IMR-90 (cell line): ENCODE data around the gene EIF4G3. TPM values are rescaled to one million over a fixed set of nuclear protein-coding genes. Genes with fewer than 3 reads are reported as not detected.
"Not testable (repeated sequence)": the region's sequence is repeated elsewhere in the genome, so short reads cannot be mapped to it uniquely, and the experiment has no call there.

Source experiments
- ATAC-seq: fragments of 200-7000 bp; cut with Tn5 transposase; 2 replicates; pipeline ENCODE4 v1.9.1; 2020; ENCODE audit warnings: low read depth, mild to moderate bottlenecking, moderate library complexity
- BruUV-seq: library from RNA; stranded (reverse); fragments of 400-500 nt; replicated peaks from 2 replicates; lab custom pipeline; 2021; lab: Mats Ljungman, UMichigan
- CTCF ChIA-PET: fragments of 300-600 bp; formaldehyde crosslinking; extraction: SDS; loops from one replicate; lab custom pipeline; 2021; ENCODE audit warnings: antibody characterized with exemption; lab: Yijun Ruan, JAX
- POLR2A ChIA-PET: fragments of 300-600 bp; sonication (Branson Sonifier 250); formaldehyde crosslinking; loops from one replicate; lab custom pipeline; 2022; ENCODE audit warnings: antibody characterized with exemption; ENCODE audit not compliant: unreplicated experiment; lab: Charles Lee
- DNase-seq: peaks from one replicate; pipeline ENCODE4 v3.0.0; 2013
- H2AFZ ChIP-seq: replicated peaks from 2 replicates; pipeline ENCODE3; 2013; ENCODE audit warnings: low read length, mild to moderate bottlenecking; ENCODE audit not compliant: poor library complexity
- H2AK5ac ChIP-seq: 2 replicates; pipeline ENCODE4 v1.6.1; 2013; ENCODE audit warnings: low read depth, low read length, inconsistent platforms
- H2AK9ac ChIP-seq: replicated peaks from 2 replicates; pipeline ENCODE3; 2013; ENCODE audit warnings: mild to moderate bottlenecking, low read depth, low read length, moderate library complexity; ENCODE audit not compliant: poor library complexity
- H2BK120ac ChIP-seq: 2 replicates; pipeline ENCODE4 v1.6.1; 2013; ENCODE audit warnings: low read depth, low read length, inconsistent platforms
- H2BK15ac ChIP-seq: 3 replicates; pipeline ENCODE4 v1.6.1; 2013; ENCODE audit warnings: low read depth, low read length, inconsistent platforms
- H2BK20ac ChIP-seq: 2 replicates; pipeline ENCODE4 v1.6.1; 2013; ENCODE audit warnings: low read depth, mild to moderate bottlenecking, inconsistent platforms, low read length, moderate library complexity
- H2BK5ac ChIP-seq: 2 replicates; pipeline ENCODE4 v1.6.1; 2013; ENCODE audit warnings: mild to moderate bottlenecking, low read depth, low read length, inconsistent platforms; ENCODE audit not compliant: poor library complexity, severe bottlenecking
- H3K14ac ChIP-seq: replicated peaks from 2 replicates; pipeline ENCODE4 v1.6.1; 2013; ENCODE audit warnings: low read depth, low read length, inconsistent platforms
- H3K18ac ChIP-seq: 2 replicates; pipeline ENCODE4 v1.6.1; 2013; ENCODE audit warnings: low read depth, low read length, control low read depth
- H3K23ac ChIP-seq: 2 replicates; pipeline ENCODE4 v1.6.1; 2013; ENCODE audit warnings: low read depth, low read length, inconsistent platforms
- H3K27ac ChIP-seq: 2 replicates; pipeline ENCODE4 v1.5.1; 2013; ENCODE audit warnings: mild to moderate bottlenecking, control low read depth, low read length; ENCODE audit not compliant: insufficient read depth
- H3K27me3 ChIP-seq: 2 replicates; pipeline ENCODE4 v1.6.1; 2013; ENCODE audit warnings: low read length; ENCODE audit not compliant: control insufficient read depth, insufficient read depth
- H3K36me3 ChIP-seq: 2 replicates; pipeline ENCODE4 v1.6.1; 2013; ENCODE audit warnings: low read length, mixed read lengths; ENCODE audit not compliant: control insufficient read depth, insufficient read depth
- H3K4ac ChIP-seq: 2 replicates; pipeline ENCODE4 v1.6.1; 2013; ENCODE audit warnings: low read depth, low read length, inconsistent platforms
- H3K4me1 ChIP-seq: 2 replicates; pipeline ENCODE4 v1.6.1; 2013; ENCODE audit warnings: low read length, mixed read lengths; ENCODE audit not compliant: control insufficient read depth, insufficient read depth
- H3K4me2 ChIP-seq: 2 replicates; pipeline ENCODE4 v1.6.1; 2013; ENCODE audit warnings: low read depth, mild to moderate bottlenecking, control low read depth, low read length, moderate library complexity
- H3K4me3 ChIP-seq: 2 replicates; pipeline ENCODE4 v1.5.1; 2013; ENCODE audit warnings: low read depth, mild to moderate bottlenecking, control low read depth, low read length, moderate library complexity; ENCODE audit not compliant: insufficient read depth
- H3K56ac ChIP-seq: 2 replicates; pipeline ENCODE4 v1.6.1; 2013; ENCODE audit warnings: low read length, inconsistent platforms; ENCODE audit not compliant: insufficient read depth; ENCODE audit errors: extremely low read depth
- H3K79me1 ChIP-seq, 2 experiments: 2 replicates each; pipeline ENCODE4 v1.6.1; 2013; ENCODE audit warnings: low read length in 2 of 2, inconsistent platforms in 1 of 2, low read depth in 1 of 2
- H3K9ac ChIP-seq: 2 replicates; pipeline ENCODE4 v1.6.1; 2013; ENCODE audit warnings: low read depth, low read length, control low read depth
- H3K9me1 ChIP-seq: 2 replicates; pipeline ENCODE4 v1.6.1; 2013; ENCODE audit warnings: low read length, inconsistent platforms; ENCODE audit not compliant: insufficient read depth
- H3K9me3 ChIP-seq: 2 replicates; pipeline ENCODE4 v1.6.1; 2013; ENCODE audit warnings: low read length; ENCODE audit not compliant: control insufficient read depth, insufficient read depth
- H4K20me1 ChIP-seq: 2 replicates; pipeline ENCODE4 v1.6.1; 2013; ENCODE audit warnings: low read length, inconsistent platforms; ENCODE audit not compliant: insufficient read depth
- H4K5ac ChIP-seq: 2 replicates; pipeline ENCODE4 v1.6.1; 2013; ENCODE audit warnings: mild to moderate bottlenecking, low read depth, low read length, control low read depth
- H4K8ac ChIP-seq, 2 experiments: 2 replicates each; pipeline ENCODE4 v1.6.1; 2013; ENCODE audit warnings: low read depth in 2 of 2, low read length in 2 of 2, control low read depth in 1 of 2, inconsistent platforms in 1 of 2
- H4K91ac ChIP-seq: 2 replicates; pipeline ENCODE4 v1.6.1; 2013; ENCODE audit warnings: low read depth, low read length, inconsistent platforms; ENCODE audit not compliant: insufficient read depth
- WGBS, 2 experiments: methylation state at CpG; one replicate each; pipeline versions ENCODE4 v1.1.5 to v1.1.7; 2013; ENCODE audit warnings: missing lambda C conversion rate in 2 of 2; ENCODE audit not compliant: insufficient read length in 1 of 2; ENCODE audit errors: extremely low coverage in 2 of 2; 5-methylcytosine and 5-hydroxymethylcytosine counted together
- dilution Hi-C: fragments of 300-500 bp; cut with HindIII; formaldehyde crosslinking; loops from one replicate; pipeline ENCODE4 v1.14.3; 2018; ENCODE audit warnings: low sequenced_read_pairs; ENCODE audit not compliant: unreplicated experiment
- in situ Hi-C: fragments of 300-500 bp; cut with MboI; formaldehyde crosslinking; loops from 3 replicates; pipeline ENCODE4 v1.14.3; 2019; ENCODE audit warnings: low sequenced_read_pairs, inconsistent platforms, mixed read lengths
- intact Hi-C: fragments of 100-400 bp; cut with micrococcal nuclease; formaldehyde crosslinking; loops from 2 replicates; pipeline ENCODE4 v1.10.0; 2022
- polyA plus RNA-seq, 3 experiments: library from polyadenylated mRNA; depleted of rRNA; stranded (reverse); fragments of >200 nt; gene quantifications; 2 replicates each; pipeline ENCODE4 v1.2.3, GENCODE V29; 2012; ENCODE audit warnings: low replicate concordance in 1 of 3
- total RNA-seq: library from RNA; depleted of rRNA; stranded (reverse); fragments of >200 nt; gene quantifications from 2 replicates; pipeline ENCODE4 v1.2.3, GENCODE V29; 2012

Gene EIF4G3
- total and polyA plus RNA-seq, 2 of the 4 experiments (the other 2 are of a cell fraction): 25.8 to 49.2 TPM

- H4K5ac ChIP-seq, H3K4ac ChIP-seq, H3K4me3 ChIP-seq, in situ Hi-C loops, H3K23ac ChIP-seq, H4K8ac ChIP-seq, H2BK20ac ChIP-seq, H3K27me3 ChIP-seq, H4K91ac ChIP-seq, DNase-seq, H2AK5ac ChIP-seq, H2AFZ ChIP-seq, BruUV-seq, H3K9ac ChIP-seq, H3K9me1 ChIP-seq, H2BK5ac ChIP-seq, intact Hi-C loops, H3K9me3 ChIP-seq, POLR2A ChIA-PET, H3K56ac ChIP-seq, H3K27ac ChIP-seq, H2BK15ac ChIP-seq, H2BK120ac ChIP-seq, H3K4me1 ChIP-seq, H3K4me2 ChIP-seq, dilution Hi-C loops, ATAC-seq, H2AK9ac ChIP-seq, H3K18ac ChIP-seq, H3K14ac ChIP-seq: not testable (repeated sequence)
- H3K79me1 ChIP-seq: peaks cover 33 to 63% of the 10 kb centered on the region in 2 experiments; a peak in 3 of 4 replicates
- H4K20me1 ChIP-seq: peaks cover 14% of the 10 kb centered on the region
- H3K36me3 ChIP-seq: peaks cover 14% of the 10 kb centered on the region
- WGBS, 2 experiments: no CpG with 5 or more reads among the region's 5 CpGs
- CTCF ChIA-PET: interaction anchor here (0.7 kb wide), 1 partner anchor 55 kb away, joined by 4 read pairs; no protein-coding TSS in a partner anchor
These were observed 40.4 kb downstream of the EIF4G3 start for GRCh38 chr1:21136344-21136743.
